ENCODE results near the gene ETNK2. TPM values are rescaled to one million over a fixed set of nuclear protein-coding genes. Genes with fewer than 3 reads are reported as not detected.

ETNK2 gene
- total and polyA plus RNA-seq, 2 of the 8 experiments (the other 6 are each of a cell fraction or from before 2014, with no cell fraction given) = 20.1 to 26.7 TPM

- Histone ChIP-seq H4K20me1 (replicated peaks in 1 of 2; ENCODE audit: control insufficient read depth in 1 of 2, insufficient read depth in 2 of 2, low read length in 2 of 2) (peaks cover 38 to 53% of the 10 kb centered on the region in 2 experiments), H3K79me2 (ENCODE audit: control insufficient read depth in 1 of 2, insufficient read depth in 2 of 2, low read length in 2 of 2) (peaks cover 60 to 98% of the 10 kb centered on the region in 2 experiments), H3K36me3 (ENCODE audit: control insufficient read depth in 2 of 4, insufficient read depth in 4 of 4, low read length in 3 of 4) (no peaks in the 10 kb centered on the region), H2BK12ac (ENCODE audit: low read depth, low read length) (peak overlapping the region; percentile 69; the same call in 1 of the 2 replicates), H2AK5ac (ENCODE audit: low read depth, low read length) (peak overlapping the region; percentile 97), H3K4me3 (ENCODE audit: extremely low read depth in 1 of 4, insufficient read depth in 2 of 4, low read depth in 3 of 4, low read length in 4 of 4) (no peak overlapping the region), H3K23me2 (ENCODE audit: low read depth, low read length) (no peaks in the 10 kb centered on the region), H3K27me3 (replicated peaks in 1 of 4; ENCODE audit: control insufficient read depth in 3 of 4, extremely low read depth in 1 of 4, insufficient read depth in 3 of 4, low read length in 3 of 4) (no peaks in the 10 kb centered on the region), H2BK15ac (ENCODE audit: low read length) (peak overlapping the region; percentile 19; the same call in 1 of the 2 replicates), H3K27ac (ENCODE audit: low read depth, low read length) (0 out of 2 replicates have a peak overlapping the region, but pooled peaks have one; percentile 18), H3K14ac (ENCODE audit: insufficient read length) (no peak overlapping the region), H3K4me2 (ENCODE audit: insufficient read depth in 1 of 2, low read depth in 2 of 2, low read length in 2 of 2) (peak overlapping the region; percentile 11 to 15; a peak in 3 of 4 replicates), H3K23ac (ENCODE audit: insufficient read length) (no peak overlapping the region), H4K5ac (ENCODE audit: insufficient read length, low read depth, low read length) (no peak overlapping the region), H4K8ac (ENCODE audit: extremely low read depth, insufficient read depth, low read length) (no peak overlapping the region), H3K79me1 (ENCODE audit: low read depth, low read length) (peaks cover 25% of the 10 kb centered on the region), H3K4me1 (replicated peaks in 1 of 4; ENCODE audit: control insufficient read depth in 3 of 4, insufficient read depth in 4 of 4, low read length in 3 of 4) (peaks cover 40 to 67% (median 54%) of the 10 kb centered on the region in 4 experiments), H3K18ac (ENCODE audit: extremely low read depth, low read length) (peak overlapping the region; percentile 22), H2AFZ (ENCODE audit: low read length) (no peak overlapping the region), H4K91ac (replicated peaks; ENCODE audit: insufficient read length, low read length) (no peak overlapping the region), H3K4ac (replicated peaks; ENCODE audit: insufficient read length, low read depth, low read length) (peak overlapping the region; percentile 30), H2BK5ac (ENCODE audit: low read depth, low read length) (peak overlapping the region; percentile 69; the same call in 1 of the 2 replicates), H2BK120ac (replicated peaks; ENCODE audit: low read depth, low read length) (no peak overlapping the region), H3K56ac (replicated peaks; ENCODE audit: insufficient read length, low read depth, low read length) (no peak overlapping the region), H2BK20ac (ENCODE audit: low read length) (no peak overlapping the region; the same call in 1 of the 2 replicates), H3K9ac (replicated peaks in 1 of 4; ENCODE audit: extremely low read depth in 1 of 4, low read depth in 3 of 4, low read length in 3 of 4) (no peak overlapping the region; a peak in 1 of 7 replicates), H3K9me3 (ENCODE audit: insufficient read depth in 2 of 2, low read depth in 1 of 2, low read length in 1 of 2) (no peaks in the 10 kb centered on the region)
- TF ChIP-seq ASH2L (IDR thresholded peaks at IDR 0.05; ENCODE audit: low read length) (no peak), HDAC6 (IDR thresholded peaks at IDR 0.05; ENCODE audit: low read depth, low read length) (no peak), POLR2A (IDR thresholded peaks at IDR 0.05; ENCODE audit: control extremely low read depth in 1 of 2, low read depth in 2 of 2, low read length in 2 of 2) (no peak), CTBP2 (IDR thresholded peaks at IDR 0.05; ENCODE audit: borderline replicate concordance, insufficient read depth, insufficient read length, low read length) (no peak)
- FAIRE-seq (no peak), DNase-seq (ENCODE audit: low read depth in 1 of 2, low spot score in 2 of 2) (no peak)
- ChIA-PET CTCF (ENCODE audit: partially characterized antibody) (interaction anchor here (0.6 to 4.0 kb wide), 5 partner anchors 10 to 215 kb away, joined by 3 to 23 read pairs (median 5); no protein-coding TSS in a partner anchor), POLR2A (ENCODE audit: partially characterized antibody) (interaction anchor here (7.7 kb wide), 1 partner anchor 10 kb away, joined by 101 read pairs; the partner anchor contains the start of gene SOX13)
- WGBS, 2 experiments (ENCODE audit: extremely low coverage in 1 of 2, insufficient coverage in 1 of 2, insufficient read length in 1 of 2, insufficient replicate concordance in 2 of 2, low coverage in 1 of 2, low lambda C conversion rate in 2 of 2, missing lambda C conversion rate in 1 of 2) = 81% methylated on average over 7 of the region's 7 CpGs; no CpG with 5 or more reads in 1 of the 2 experiments
These were observed 63.8 kb downstream of the ETNK2 start for GRCh38 chr1:204087893-204088528.
